BLaER1 treated with 17β-estradiol and CSF1 and Interleukin-3, amounts not matched to agents 10 nM and 100 nM (cell line): ENCODE measurements around the gene UHMK1.
A peak's percentile ranks its signal among the peaks of the same experiment; 100 is the strongest.
"Not testable (repeated sequence)": the region's sequence is repeated elsewhere in the genome, so short reads cannot be mapped to it uniquely, and the experiment has no call there.

ENCODE experiments used
- H3K27ac ChIP-seq, 11 experiments: shearing (Covaris generic); formaldehyde crosslinking; 2 replicates each; pipeline ENCODE4 v1.8.1; 2022
- H3K27me3 ChIP-seq, 11 experiments: shearing (Covaris generic); formaldehyde crosslinking; 2 replicates each; pipeline ENCODE4 v1.8.1; 2022
- H3K36me3 ChIP-seq, 11 experiments: shearing (Covaris generic); formaldehyde crosslinking; 2 replicates each; pipeline ENCODE4 v1.8.1; 2022
- H3K4me1 ChIP-seq, 10 experiments: shearing (Covaris generic); formaldehyde crosslinking; 2 replicates each; pipeline ENCODE4 v1.8.1; 2022
- H3K4me2 ChIP-seq, 11 experiments: shearing (Covaris generic); formaldehyde crosslinking; 2 replicates each; pipeline ENCODE4 v1.8.1; 2022
- H3K4me3 ChIP-seq, 10 experiments: shearing (Covaris generic); formaldehyde crosslinking; 2 replicates each; pipeline ENCODE4 v1.8.1; 2022
- H3K9ac ChIP-seq, 11 experiments: shearing (Covaris generic); formaldehyde crosslinking; 2 replicates each; pipeline ENCODE4 v1.8.1; 2022
- H3K9me3 ChIP-seq, 11 experiments: shearing (Covaris generic); formaldehyde crosslinking; replicated peaks in 1 of 11; 2 replicates each; pipeline ENCODE4 v1.8.1; 2022
- H4K20me1 ChIP-seq, 11 experiments: shearing (Covaris generic); formaldehyde crosslinking; 2 replicates each; pipeline ENCODE4 v1.8.1; 2022
- Cebpa-rat ChIP-seq, 11 experiments: shearing (Covaris generic); IDR thresholded peaks; 2 replicates each; pipeline ENCODE4 v1.8.1; 2022

The UHMK1 gene

GRCh38 chr1:162566870-162567269, 69.3 kb downstream of the UHMK1 start:
- H3K36me3 ChIP-seq: peaks cover 25 to 41% (median 35%) of the 10 kb centered on the region in 11 experiments
- no peak for TF ChIP-seq Cebpa-rat (IDR thresholded peaks at IDR 0.05)
- H3K27me3 ChIP-seq: no peaks in the 10 kb centered on the region
- no peak overlapping the region for H3K27ac ChIP-seq
- H3K4me3 ChIP-seq: no peak overlapping the region
- H3K9me3 ChIP-seq: no peaks in the 10 kb centered on the region
- H3K4me1 ChIP-seq: peaks cover 7 to 25% (median 14%) of the 10 kb centered on the region in 10 experiments; a peak in 17 of 20 replicates
- H4K20me1 ChIP-seq: peaks cover 0 to 37% (median 0%) of the 10 kb centered on the region in 11 experiments; a peak in 4 of 22 replicates
- H3K9ac ChIP-seq: no peak overlapping the region
- no peak overlapping the region for H3K4me2 ChIP-seq

GRCh38 chr1:162568802-162569201, 71.2 kb downstream of the UHMK1 start:
- Histone ChIP-seq H3K27ac (no peak overlapping the region), H3K9me3 (no peaks in the 10 kb centered on the region), H3K9ac (no peak overlapping the region), H3K4me1 (peaks cover 0 to 9% (median 3%) of the 10 kb centered on the region in 10 experiments; a peak in 6 of 20 replicates), H3K4me3 (no peak overlapping the region), H3K36me3 (peaks cover 25 to 41% (median 35%) of the 10 kb centered on the region in 11 experiments), H3K27me3 (no peaks in the 10 kb centered on the region), H3K4me2 (no peak overlapping the region), H4K20me1 (peaks cover 0 to 35% (median 0%) of the 10 kb centered on the region in 11 experiments; a peak in 3 of 22 replicates)
- no peak for TF ChIP-seq Cebpa-rat (IDR thresholded peaks at IDR 0.05)

GRCh38 chr1:162570718-162571117, 73.1 kb downstream of the UHMK1 start:
- H3K4me2 ChIP-seq: peak overlapping the region in 2 of 11 experiments; percentile 11 to 38; a peak in 3 of 22 replicates
- peaks cover 25 to 43% (median 35%) of the 10 kb centered on the region in 11 experiments for H3K36me3 ChIP-seq
- H3K4me3 ChIP-seq: no peak overlapping the region
- no peak for TF ChIP-seq Cebpa-rat (IDR thresholded peaks at IDR 0.05)
- no peak overlapping the region for H3K27ac ChIP-seq
- H3K27me3 ChIP-seq: no peaks in the 10 kb centered on the region
- no peak overlapping the region for H3K9ac ChIP-seq
- H4K20me1 ChIP-seq: peaks cover 0 to 17% (median 0%) of the 10 kb centered on the region in 11 experiments; a peak in 4 of 22 replicates
- peaks cover 0 to 9% (median 2%) of the 10 kb centered on the region in 10 experiments; a peak in 6 of 20 replicates for H3K4me1 ChIP-seq
- no peaks in the 10 kb centered on the region for H3K9me3 ChIP-seq

GRCh38 chr1:162571121-162571520, 73.5 kb downstream of the UHMK1 start:
- Histone ChIP-seq H3K36me3 (peaks cover 22 to 39% (median 33%) of the 10 kb centered on the region in 11 experiments), H3K4me2 (peak overlapping the region in 2 of 11 experiments; percentile 11 to 38; a peak in 3 of 22 replicates), H4K20me1 (peaks cover 0 to 13% (median 0%) of the 10 kb centered on the region in 11 experiments; a peak in 4 of 22 replicates)
- H3K9me3 ChIP-seq, H3K27ac ChIP-seq, H3K27me3 ChIP-seq, H3K4me1 ChIP-seq, H3K4me3 ChIP-seq, H3K9ac ChIP-seq: not testable (repeated sequence)

- Histone ChIP-seq H3K4me1 (peaks cover 0 to 9% (median 2%) of the 10 kb centered on the region in 10 experiments; a peak in 6 of 20 replicates), H3K4me3 (no peak overlapping the region), H4K20me1 (peaks cover 0 to 8% (median 0%) of the 10 kb centered on the region in 11 experiments; a peak in 3 of 22 replicates), H3K27me3 (no peaks in the 10 kb centered on the region), H3K9ac (no peak overlapping the region), H3K27ac (no peak overlapping the region), H3K4me2 (no peak overlapping the region), H3K36me3 (peaks cover 17 to 37% (median 31%) of the 10 kb centered on the region in 11 experiments), H3K9me3 (no peaks in the 10 kb centered on the region)
- no peak for TF ChIP-seq Cebpa-rat (IDR thresholded peaks at IDR 0.05)
Observed at GRCh38 chr1:162571696-162572095, 74.1 kb downstream of the UHMK1 start.

GRCh38 chr1:162573136-162573535, 75.5 kb downstream of the UHMK1 start:
- no peak overlapping the region for H3K4me3 ChIP-seq
- H3K27ac ChIP-seq: no peak overlapping the region
- no peaks in the 10 kb centered on the region for H3K27me3 ChIP-seq
- H3K9ac ChIP-seq: no peak overlapping the region
- no peak for TF ChIP-seq Cebpa-rat (IDR thresholded peaks at IDR 0.05)
- peaks cover 0 to 9% (median 2%) of the 10 kb centered on the region in 10 experiments; a peak in 6 of 20 replicates for H3K4me1 ChIP-seq
- H3K4me2 ChIP-seq: no peak overlapping the region
- H4K20me1 ChIP-seq: peaks cover 0 to 5% (median 0%) of the 10 kb centered on the region in 11 experiments; a peak in 3 of 22 replicates
- H3K9me3 ChIP-seq: no peaks in the 10 kb centered on the region
- peaks cover 5 to 35% (median 30%) of the 10 kb centered on the region in 11 experiments; a peak in 21 of 22 replicates for H3K36me3 ChIP-seq

- Histone ChIP-seq H3K4me1 (no peaks in the 10 kb centered on the region), H3K36me3 (peaks cover 19 to 68% (median 51%) of the 10 kb centered on the region in 11 experiments), H3K27ac (no peak overlapping the region), H3K9me3 (no peaks in the 10 kb centered on the region), H3K4me2 (no peak overlapping the region), H3K9ac (no peak overlapping the region), H3K27me3 (no peaks in the 10 kb centered on the region), H4K20me1 (peaks cover 0 to under 1% (median 0%) of the 10 kb centered on the region in 11 experiments; a peak in 1 of 22 replicates), H3K4me3 (no peak overlapping the region)
- TF ChIP-seq Cebpa-rat (IDR thresholded peaks at IDR 0.05): no peak
Observed at GRCh38 chr1:162578071-162578700, 80.6 kb downstream of the UHMK1 start.

- no peak overlapping the region for H3K4me3 ChIP-seq
- no peak overlapping the region for H3K4me2 ChIP-seq
- H4K20me1 ChIP-seq: no peaks in the 10 kb centered on the region; a peak in 1 of 22 replicates
- H3K9ac ChIP-seq: no peak overlapping the region
- H3K36me3 ChIP-seq: peaks cover 20 to 75% (median 58%) of the 10 kb centered on the region in 11 experiments
- H3K27me3 ChIP-seq: no peaks in the 10 kb centered on the region
- TF ChIP-seq Cebpa-rat (IDR thresholded peaks at IDR 0.05): no peak
- no peaks in the 10 kb centered on the region for H3K4me1 ChIP-seq
- H3K9me3 ChIP-seq: no peaks in the 10 kb centered on the region
- H3K27ac ChIP-seq: no peak overlapping the region
Observed at GRCh38 chr1:162578936-162579335, 81.3 kb downstream of the UHMK1 start.
